ENCODE measurements around the gene VPS51. TPM values are rescaled to one million over a fixed set of nuclear protein-coding genes. Genes with fewer than 3 reads are reported as not detected.

VPS51 gene
- total and polyA plus RNA-seq, 4 donors, result 33.2 to 158 (median 83.9) TPM

DNA sequence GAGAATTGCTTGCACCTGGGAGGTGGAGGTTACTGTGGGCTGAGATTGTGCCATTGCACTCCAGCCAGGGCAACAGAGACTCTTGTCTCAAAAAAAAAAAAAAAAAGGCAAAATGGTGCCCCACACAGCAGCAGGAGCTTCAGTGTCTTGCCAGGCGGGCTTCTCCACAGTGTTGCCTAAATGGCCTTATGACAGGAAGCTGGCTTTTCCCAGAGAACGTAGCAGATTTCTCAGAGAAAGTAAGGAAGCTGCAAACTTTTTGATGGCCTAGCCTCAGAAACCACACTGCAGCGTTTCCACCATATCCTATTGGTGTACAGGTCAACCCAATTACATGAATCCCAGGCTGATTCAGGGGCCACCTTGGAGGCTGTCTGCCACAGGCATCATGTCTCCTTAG, 61.3 kb downstream of the VPS51 start:
- H3K27me3 ChIP-seq (ENCODE audit: control insufficient read depth in 4 of 4, insufficient read depth in 4 of 4, low read length in 3 of 4), result no peaks in the 10 kb centered on the region
- no peak for TF ChIP-seq NR2F2 (IDR thresholded peaks at IDR 0.05)
- TF ChIP-seq, protein P1, sequence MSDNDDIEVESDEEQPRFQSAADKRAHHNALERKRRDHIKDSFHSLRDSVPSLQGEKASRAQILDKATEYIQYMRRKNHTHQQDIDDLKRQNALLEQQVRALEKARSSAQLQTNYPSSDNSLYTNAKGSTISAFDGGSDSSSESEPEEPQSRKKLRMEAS (IDR thresholded peaks at IDR 0.05), result no peak
- 89% methylated on average over 3 of the region's 3 CpGs for WGBS
- no peaks in the 10 kb centered on the region for H3K9me3 ChIP-seq (ENCODE audit: control insufficient read depth in 4 of 4, low read length in 3 of 4)
- no peak overlapping the region for H3K4me3 ChIP-seq (ENCODE audit: low read depth in 1 of 3, low read length in 3 of 3)
- H3K27ac ChIP-seq (ENCODE audit: low read depth in 1 of 2, low read length in 2 of 2), result no peak overlapping the region
- H3K36me3 ChIP-seq (ENCODE audit: control insufficient read depth in 4 of 4, insufficient read depth in 3 of 4, low read depth in 1 of 4, low read length in 3 of 4), result no peaks in the 10 kb centered on the region
- H3K9ac ChIP-seq (ENCODE audit: low read depth in 1 of 2, low read length in 2 of 2), result no peak overlapping the region
- no peak for DNase-seq (ENCODE audit: low spot score)
- no peaks in the 10 kb centered on the region for H3K4me1 ChIP-seq (ENCODE audit: control insufficient read depth in 4 of 4, insufficient read depth in 4 of 4, low read length in 3 of 4)

DNA sequence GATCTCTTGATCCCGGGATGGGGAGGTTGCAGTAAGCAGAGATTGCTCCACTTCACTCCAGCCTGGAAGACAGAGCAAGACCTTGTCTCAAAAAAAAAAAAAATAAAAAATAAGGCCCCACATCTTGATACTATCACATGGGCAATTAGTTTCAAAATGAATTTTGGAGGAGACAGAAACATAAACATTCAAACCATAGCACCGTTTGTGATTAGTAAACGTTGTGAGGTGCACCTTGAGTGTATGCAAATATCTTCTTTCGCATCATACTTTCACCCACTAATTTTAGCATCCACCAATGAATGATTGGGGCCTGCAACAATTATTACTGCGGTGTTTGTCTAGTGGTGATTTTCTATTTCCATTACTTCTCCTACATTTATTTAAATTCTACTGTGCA, 63.0 kb downstream of the VPS51 start:
- Histone ChIP-seq H3K9me3 (ENCODE audit: control insufficient read depth in 4 of 4, low read length in 3 of 4) (no peaks in the 10 kb centered on the region), H3K4me1 (ENCODE audit: control insufficient read depth in 4 of 4, insufficient read depth in 4 of 4, low read length in 3 of 4) (peaks cover 0 to 5% (median 3%) of the 10 kb centered on the region in 4 donors), H3K36me3 (ENCODE audit: control insufficient read depth in 4 of 4, insufficient read depth in 3 of 4, low read depth in 1 of 4, low read length in 3 of 4) (no peaks in the 10 kb centered on the region), H3K9ac (ENCODE audit: low read depth in 1 of 2, low read length in 2 of 2) (no peak overlapping the region), H3K27me3 (ENCODE audit: control insufficient read depth in 4 of 4, insufficient read depth in 4 of 4, low read length in 3 of 4) (no peaks in the 10 kb centered on the region), H3K4me3 (ENCODE audit: low read depth in 1 of 3, low read length in 3 of 3) (no peak overlapping the region), H3K27ac (ENCODE audit: low read depth in 1 of 2, low read length in 2 of 2) (no peak overlapping the region)
- WGBS, result 76% methylated on average over 5 of the region's 5 CpGs
- TF ChIP-seq SP1 (IDR thresholded peaks at IDR 0.05), result no peak
- no peak for TF ChIP-seq EGR1 (IDR thresholded peaks at IDR 0.05; ENCODE audit: low read depth in 2 of 2)
- TF ChIP-seq, protein P2, sequence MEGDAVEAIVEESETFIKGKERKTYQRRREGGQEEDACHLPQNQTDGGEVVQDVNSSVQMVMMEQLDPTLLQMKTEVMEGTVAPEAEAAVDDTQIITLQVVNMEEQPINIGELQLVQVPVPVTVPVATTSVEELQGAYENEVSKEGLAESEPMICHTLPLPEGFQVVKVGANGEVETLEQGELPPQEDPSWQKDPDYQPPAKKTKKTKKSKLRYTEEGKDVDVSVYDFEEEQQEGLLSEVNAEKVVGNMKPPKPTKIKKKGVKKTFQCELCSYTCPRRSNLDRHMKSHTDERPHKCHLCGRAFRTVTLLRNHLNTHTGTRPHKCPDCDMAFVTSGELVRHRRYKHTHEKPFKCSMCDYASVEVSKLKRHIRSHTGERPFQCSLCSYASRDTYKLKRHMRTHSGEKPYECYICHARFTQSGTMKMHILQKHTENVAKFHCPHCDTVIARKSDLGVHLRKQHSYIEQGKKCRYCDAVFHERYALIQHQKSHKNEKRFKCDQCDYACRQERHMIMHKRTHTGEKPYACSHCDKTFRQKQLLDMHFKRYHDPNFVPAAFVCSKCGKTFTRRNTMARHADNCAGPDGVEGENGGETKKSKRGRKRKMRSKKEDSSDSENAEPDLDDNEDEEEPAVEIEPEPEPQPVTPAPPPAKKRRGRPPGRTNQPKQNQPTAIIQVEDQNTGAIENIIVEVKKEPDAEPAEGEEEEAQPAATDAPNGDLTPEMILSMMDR (IDR thresholded peaks at IDR 0.05; ENCODE audit: low read depth, low read length, missing input control), result no peak
- no peak for TF ChIP-seq RAD21 (IDR thresholded peaks at IDR 0.05)
- no peak for TF ChIP-seq JUND (IDR thresholded peaks at IDR 0.05)
- no peak for TF ChIP-seq HNF4G (IDR thresholded peaks at IDR 0.05)
- TF ChIP-seq, protein P1 (IDR thresholded peaks at IDR 0.05), result no peak
- TF ChIP-seq HNF4A (conservative IDR thresholded peaks at IDR 0.05), result no peak
- DNase-seq (ENCODE audit: low spot score), result no peak

DNA sequence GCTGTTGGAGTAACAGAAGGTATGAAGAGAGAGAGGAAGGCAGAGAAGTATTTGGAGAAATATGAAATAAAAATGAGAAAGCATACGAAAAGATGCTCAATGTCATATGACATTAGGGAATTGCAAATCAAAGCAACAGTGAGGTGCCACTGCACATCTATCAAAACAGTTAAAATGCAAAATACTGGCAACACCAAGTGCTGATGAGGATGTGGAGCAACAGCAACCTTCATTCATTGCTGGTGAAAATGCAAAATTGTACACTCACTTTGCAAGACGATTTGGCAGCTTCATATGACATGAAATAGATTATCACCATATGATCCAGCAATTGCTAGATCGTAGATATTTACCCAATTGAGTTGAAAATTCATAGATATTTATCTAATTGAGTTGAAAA, 64.6 kb downstream of the VPS51 start:
- 84% methylated on average over 3 of the region's 3 CpGs for WGBS
- TF ChIP-seq HNF4G (IDR thresholded peaks at IDR 0.05) (no peak), NR2F2 (IDR thresholded peaks at IDR 0.05) (no peak), FOXA1 (IDR thresholded peaks at IDR 0.05) (no peak), FOXA2 (IDR thresholded peaks at IDR 0.05) (no peak), TAF1 (conservative IDR thresholded peaks at IDR 0.05) (no peak), YY1 (IDR thresholded peaks at IDR 0.05) (no peak), RXRA (IDR thresholded peaks at IDR 0.05) (no peak), GABPA (IDR thresholded peaks at IDR 0.05 in 1 of 2, conservative IDR thresholded peaks at IDR 0.05 in 1 of 2) (no peak)
- TF ChIP-seq, protein P2 (IDR thresholded peaks at IDR 0.05; ENCODE audit: low read depth, low read length, missing input control), result no peak
- TF ChIP-seq, protein P1 (IDR thresholded peaks at IDR 0.05), result no peak
- no peak overlapping the region for H3K4me3 ChIP-seq (ENCODE audit: low read depth in 1 of 3, low read length in 3 of 3)
- no peak overlapping the region for H3K27ac ChIP-seq (ENCODE audit: low read depth in 1 of 2, low read length in 2 of 2)
- no peaks in the 10 kb centered on the region for H3K9me3 ChIP-seq (ENCODE audit: control insufficient read depth in 4 of 4, low read length in 3 of 4)
- DNase-seq (ENCODE audit: low spot score), result no peak
- H3K27me3 ChIP-seq (ENCODE audit: control insufficient read depth in 4 of 4, insufficient read depth in 4 of 4, low read length in 3 of 4), result no peaks in the 10 kb centered on the region
- no peaks in the 10 kb centered on the region for H3K36me3 ChIP-seq (ENCODE audit: control insufficient read depth in 4 of 4, insufficient read depth in 3 of 4, low read depth in 1 of 4, low read length in 3 of 4)
- H3K9ac ChIP-seq (ENCODE audit: low read depth in 1 of 2, low read length in 2 of 2), result no peak overlapping the region
- peaks cover 2 to 16% (median 7%) of the 10 kb centered on the region in 4 donors for H3K4me1 ChIP-seq (ENCODE audit: control insufficient read depth in 4 of 4, insufficient read depth in 4 of 4, low read length in 3 of 4)

Small RNAs within 50 kb of the gene (small RNA-seq; reads per million reads assigned to genes)
- not detected for gene HIGD1AP10
- gene PDCL2P2, result not detected
- 3.0 reads per million, percentile 90 among the genes with 10 or more reads in this experiment for gene RNU2-23P

Other genes starting within 250 kb of the VPS51 start
- 10 to 100 TPM; 27.3 to 36.4 TPM for gene EHD1, start 217.6 kb upstream of the VPS51 start, total RNA-seq
- gene EHD1, start 217.6 kb upstream of the VPS51 start, polyA plus RNA-seq, result 10 to 100 TPM in 1 of 2 donors, 1 to 10 TPM in 1; 8.3 to 11.1 TPM
- 10 to 100 TPM; 18.3 to 27.8 TPM for gene ATG2A, start 179.0 kb upstream of the VPS51 start, total RNA-seq
- gene ATG2A, start 179.0 kb upstream of the VPS51 start, polyA plus RNA-seq, result 10 to 100 TPM; 15.6 to 34.1 TPM
- gene PPP2R5B, start 171.5 kb upstream of the VPS51 start, total RNA-seq, result 1 to 10 TPM; 5.3 to 6.6 TPM
- gene PPP2R5B, start 171.5 kb upstream of the VPS51 start, polyA plus RNA-seq, result 1 to 10 TPM; 2.9 to 4.9 TPM
- not detected for gene GPHA2, start 160.3 kb upstream of the VPS51 start, total RNA-seq
- gene GPHA2, start 160.3 kb upstream of the VPS51 start, polyA plus RNA-seq, result not detected
- not detected for gene MAJIN, start 124.1 kb upstream of the VPS51 start, total RNA-seq
- under 1 TPM; 0.09 to 0.31 TPM for gene MAJIN, start 124.1 kb upstream of the VPS51 start, polyA plus RNA-seq
- gene BATF2, start 99.2 kb upstream of the VPS51 start, total RNA-seq, result 1 to 10 TPM in 1 of 2 donors, under 1 TPM in 1; 0.51 to 1.2 TPM
- gene BATF2, start 99.2 kb upstream of the VPS51 start, polyA plus RNA-seq, result 1 to 10 TPM; 1.6 to 3.2 TPM
- gene ARL2, start 82.1 kb upstream of the VPS51 start, total RNA-seq, result 10 to 100 TPM; 10.8 to 17.1 TPM
- 10 to 100 TPM; 12.9 to 19.5 TPM for gene ARL2, start 82.1 kb upstream of the VPS51 start, polyA plus RNA-seq
- gene SNX15, start 68.8 kb upstream of the VPS51 start, total RNA-seq, result 1 to 10 TPM; 4.5 to 7.2 TPM
- 1 to 10 TPM; 4.8 to 6.7 TPM for gene SNX15, start 68.8 kb upstream of the VPS51 start, polyA plus RNA-seq
- 1 to 10 TPM; 3.8 to 7.9 TPM for gene SAC3D1, start 55.0 kb upstream of the VPS51 start, total RNA-seq
- gene SAC3D1, start 55.0 kb upstream of the VPS51 start, polyA plus RNA-seq, result 1 to 10 TPM; 6.1 to 7.4 TPM
- 1 to 10 TPM; 1.2 to 2.1 TPM for gene NAALADL1, start 37.7 kb upstream of the VPS51 start, total RNA-seq
- 1 to 10 TPM; 1.6 to 1.7 TPM for gene NAALADL1, start 37.7 kb upstream of the VPS51 start, polyA plus RNA-seq
- gene CDCA5, start 12.2 kb upstream of the VPS51 start, total RNA-seq, result 10 to 100 TPM in 1 of 2 donors, under 1 TPM in 1; 0.17 to 12.0 TPM
- gene CDCA5, start 12.2 kb upstream of the VPS51 start, polyA plus RNA-seq, result 1 to 10 TPM in 1 of 2 donors, under 1 TPM in 1; 0.72 to 2.7 TPM
- gene ZFPL1, start 12.0 kb upstream of the VPS51 start, total RNA-seq, result 10 to 100 TPM; 12.3 to 14.4 TPM
- 10 to 100 TPM; 18.1 to 19.2 TPM for gene ZFPL1, start 12.0 kb upstream of the VPS51 start, polyA plus RNA-seq
- 100 to 1,000 TPM in 1 of 2 donors, 10 to 100 TPM in 1; 69.4 to 337 TPM for gene TM7SF2, start 15.7 kb downstream of the VPS51 start, total RNA-seq
- gene TM7SF2, start 15.7 kb downstream of the VPS51 start, polyA plus RNA-seq, result 100 to 1,000 TPM in 1 of 2 donors, 10 to 100 TPM in 1; 39.0 to 109 TPM
- gene ZNHIT2, start 21.5 kb downstream of the VPS51 start, total RNA-seq, result 1 to 10 TPM; 2.2 to 4.9 TPM
- 10 to 100 TPM in 1 of 2 donors, 1 to 10 TPM in 1; 7.4 to 13.9 TPM for gene ZNHIT2, start 21.5 kb downstream of the VPS51 start, polyA plus RNA-seq
- 100 to 1,000 TPM; 199 to 332 TPM for gene FAU, start 25.9 kb downstream of the VPS51 start, total RNA-seq
- 100 to 1,000 TPM; 393 to 535 TPM for gene FAU, start 25.9 kb downstream of the VPS51 start, polyA plus RNA-seq
- 10 to 100 TPM; 31.7 to 39.2 TPM for gene MRPL49, start 26.1 kb downstream of the VPS51 start, total RNA-seq
- 10 to 100 TPM; 31.1 to 47.2 TPM for gene MRPL49, start 26.1 kb downstream of the VPS51 start, polyA plus RNA-seq
- gene SYVN1, start 38.3 kb downstream of the VPS51 start, total RNA-seq, result 100 to 1,000 TPM in 1 of 2 donors, 10 to 100 TPM in 1; 19.9 to 210 TPM
- gene SYVN1, start 38.3 kb downstream of the VPS51 start, polyA plus RNA-seq, result 10 to 100 TPM; 41.1 to 72.1 TPM
- under 1 TPM in 1 of 2 donors, not detected in 1; 0.08 TPM for gene SPDYC, start 74.0 kb downstream of the VPS51 start, total RNA-seq
- gene SPDYC, start 74.0 kb downstream of the VPS51 start, polyA plus RNA-seq, result 1 to 10 TPM in 1 of 2 donors, under 1 TPM in 1; 0.52 to 1.1 TPM
- gene CAPN1, start 85.7 kb downstream of the VPS51 start, total RNA-seq, result 100 to 1,000 TPM in 1 of 2 donors, 10 to 100 TPM in 1; 81.7 to 183 TPM
- 10 to 100 TPM; 39.6 to 48.4 TPM for gene CAPN1, start 85.7 kb downstream of the VPS51 start, polyA plus RNA-seq
- 1 to 10 TPM; 4.9 to 6.1 TPM for gene POLA2, start 165.7 kb downstream of the VPS51 start, total RNA-seq
- gene POLA2, start 165.7 kb downstream of the VPS51 start, polyA plus RNA-seq, result 1 to 10 TPM; 1.5 TPM
- 1 to 10 TPM; 1.9 to 3.4 TPM for gene CDC42EP2, start 218.7 kb downstream of the VPS51 start, total RNA-seq
- 1 to 10 TPM; 1.8 to 2.0 TPM for gene CDC42EP2, start 218.7 kb downstream of the VPS51 start, polyA plus RNA-seq
- gene DPF2, start 237.6 kb downstream of the VPS51 start, total RNA-seq, result 10 to 100 TPM; 12.8 to 14.8 TPM
- 10 to 100 TPM in 1 of 2 donors, 1 to 10 TPM in 1; 9.2 to 10.0 TPM for gene DPF2, start 237.6 kb downstream of the VPS51 start, polyA plus RNA-seq

Measured in liver (tissue), 10 donors.